Liver (tissue), 9 donors: ENCODE data around the gene ATXN1. TPM values are rescaled to one million over a fixed set of nuclear protein-coding genes. Genes with fewer than 3 reads are reported as not detected.
A peak's percentile ranks its signal among the peaks of the same experiment; 100 is the strongest.

Experiments
- DNase-seq: peaks from one replicate; pipeline ENCODE4 v3.0.0-alpha.2; 2017; ENCODE audit warnings: low spot score
- H3K27ac ChIP-seq, 2 donors: one replicate each; pipeline ENCODE4 v1.7.0; 2013; ENCODE audit warnings: inconsistent platforms in 2 of 2, low read length in 2 of 2, control low read depth in 1 of 2, low read depth in 1 of 2, mild to moderate bottlenecking in 1 of 2
- H3K27me3 ChIP-seq, 4 donors: one replicate each; pipeline versions ENCODE4 v1.6.1 to v1.7.0; 2013; ENCODE audit warnings: low read length in 3 of 4, inconsistent platforms in 1 of 4, mild to moderate bottlenecking in 1 of 4, moderate library complexity in 1 of 4; ENCODE audit not compliant: control insufficient read depth in 4 of 4, insufficient read depth in 4 of 4
- H3K36me3 ChIP-seq, 4 donors: one replicate each; pipeline versions ENCODE4 v1.6.1 to v1.7.0; 2013; ENCODE audit warnings: low read length in 3 of 4, mild to moderate bottlenecking in 3 of 4, low read depth in 1 of 4, moderate library complexity in 1 of 4; ENCODE audit not compliant: control insufficient read depth in 4 of 4, insufficient read depth in 3 of 4
- H3K4me1 ChIP-seq, 4 donors: one replicate each; pipeline versions ENCODE4 v1.6.1 to v1.7.0; 2013; ENCODE audit warnings: low read length in 3 of 4, mild to moderate bottlenecking in 3 of 4, moderate library complexity in 1 of 4; ENCODE audit not compliant: control insufficient read depth in 4 of 4, insufficient read depth in 4 of 4
- H3K4me3 ChIP-seq, 3 donors: one replicate each; pipeline versions ENCODE4 v1.6.1 to v1.7.0; 2013; ENCODE audit warnings: low read length in 3 of 3, control low read depth in 1 of 3, low read depth in 1 of 3, mild to moderate bottlenecking in 1 of 3
- H3K9ac ChIP-seq, 2 donors: one replicate each; pipeline ENCODE4 v1.7.0; 2013; ENCODE audit warnings: low read length in 2 of 2, mild to moderate bottlenecking in 2 of 2, moderate library complexity in 2 of 2, control low read depth in 1 of 2, low read depth in 1 of 2
- H3K9me3 ChIP-seq, 4 donors: one replicate each; pipeline versions ENCODE4 v1.6.1 to v1.7.0; 2013; ENCODE audit warnings: low read length in 3 of 4; ENCODE audit not compliant: control insufficient read depth in 4 of 4
- EGR1 ChIP-seq, 2 donors: IDR thresholded peaks; 2 replicates each; pipeline ENCODE4 v1.6.1; 2016 to 2018; ENCODE audit warnings: antibody characterized with exemption in 2 of 2, low read depth in 2 of 2
- FOXA1 ChIP-seq: IDR thresholded peaks from 2 replicates; pipeline ENCODE4 v1.6.1; 2016; ENCODE audit warnings: antibody characterized with exemption
- FOXA2 ChIP-seq: IDR thresholded peaks from 2 replicates; pipeline ENCODE4 v1.6.1; 2016; ENCODE audit warnings: antibody characterized with exemption
- HNF4A ChIP-seq, 2 donors: conservative IDR thresholded peaks; 2 replicates each; pipeline ENCODE4 v1.6.1; 2016; ENCODE audit warnings: antibody characterized with exemption in 2 of 2, mild to moderate bottlenecking in 2 of 2
- HNF4G ChIP-seq: IDR thresholded peaks from 2 replicates; pipeline ENCODE4 v1.6.1; 2016; ENCODE audit warnings: antibody characterized with exemption
- JUND ChIP-seq, 2 donors: IDR thresholded peaks; 2 replicates each; pipeline ENCODE4 v1.6.1; 2016; ENCODE audit warnings: antibody characterized with exemption in 2 of 2
- MAX ChIP-seq: IDR thresholded peaks from 2 replicates; pipeline ENCODE4 v1.6.1; 2016; ENCODE audit warnings: antibody characterized with exemption
- RAD21 ChIP-seq, 2 donors: IDR thresholded peaks; 2 replicates each; pipeline ENCODE4 v1.6.1; 2016; ENCODE audit warnings: antibody characterized with exemption in 2 of 2, mild to moderate bottlenecking in 2 of 2
- RXRA ChIP-seq, 2 donors: IDR thresholded peaks; 2 replicates each; pipeline ENCODE4 v1.6.1; 2017 to 2018; ENCODE audit warnings: antibody characterized with exemption in 2 of 2, mild to moderate bottlenecking in 1 of 2
- SP1 ChIP-seq: IDR thresholded peaks from 2 replicates; pipeline ENCODE4 v1.6.1; 2018; ENCODE audit warnings: antibody characterized with exemption, mild to moderate bottlenecking
- TAF1 ChIP-seq: conservative IDR thresholded peaks from 2 replicates; pipeline ENCODE4 v1.6.1; 2016; ENCODE audit warnings: antibody characterized with exemption, mild to moderate bottlenecking
- YY1 ChIP-seq: IDR thresholded peaks from 2 replicates; pipeline ENCODE4 v1.6.1; 2016; ENCODE audit warnings: antibody characterized with exemption, mild to moderate bottlenecking
- WGBS: extraction: QIAGEN DNeasy Blood & Tissue Kit; methylation state at CpG from one replicate; pipeline ENCODE4 v1.1.7; 2013; 5-methylcytosine and 5-hydroxymethylcytosine counted together
- polyA plus RNA-seq, 2 donors: library from polyadenylated mRNA; stranded (reverse) in 1 of 2; unstranded in 1 of 2; fragments of 200-250 nt in 1 of 2; fragments of >200 nt in 1 of 2; fragmentation: Nextera tagmentation in 1 of 2; extraction: Ambion mirVana in 1 of 2; gene quantifications; one replicate each; pipeline versions ENCODE4 v1.2.1 to v1.2.3, GENCODE V29; 2013 to 2015
- total RNA-seq, 2 donors: library from RNA; depleted of rRNA; stranded (reverse); fragments of >200 nt; gene quantifications; one replicate each; pipeline ENCODE4 v1.2.3, GENCODE V29; 2014
- TF ChIP-seq, protein P1 (sequence below): IDR thresholded peaks from 2 replicates; pipeline ENCODE4 v1.6.1; 2016; ENCODE audit warnings: antibody characterized with exemption, mild to moderate bottlenecking
- TF ChIP-seq, protein P2 (sequence below): fragments of 150-350 bp; IDR thresholded peaks from 2 replicates; pipeline ENCODE4 v1.5.1; 2017; ENCODE audit warnings: improper control_type of control experiment, low read depth, low read length; ENCODE audit not compliant: missing input control
- donor health status: healthy.
- donor health status: healthy.
- donor health status: healthy.
- donor health status: healthy.
- donor health status: healthy.

ATXN1 gene
- total and polyA plus RNA-seq, 4 donors = 4.3 to 29.7 (median 8.2) TPM

DNA sequence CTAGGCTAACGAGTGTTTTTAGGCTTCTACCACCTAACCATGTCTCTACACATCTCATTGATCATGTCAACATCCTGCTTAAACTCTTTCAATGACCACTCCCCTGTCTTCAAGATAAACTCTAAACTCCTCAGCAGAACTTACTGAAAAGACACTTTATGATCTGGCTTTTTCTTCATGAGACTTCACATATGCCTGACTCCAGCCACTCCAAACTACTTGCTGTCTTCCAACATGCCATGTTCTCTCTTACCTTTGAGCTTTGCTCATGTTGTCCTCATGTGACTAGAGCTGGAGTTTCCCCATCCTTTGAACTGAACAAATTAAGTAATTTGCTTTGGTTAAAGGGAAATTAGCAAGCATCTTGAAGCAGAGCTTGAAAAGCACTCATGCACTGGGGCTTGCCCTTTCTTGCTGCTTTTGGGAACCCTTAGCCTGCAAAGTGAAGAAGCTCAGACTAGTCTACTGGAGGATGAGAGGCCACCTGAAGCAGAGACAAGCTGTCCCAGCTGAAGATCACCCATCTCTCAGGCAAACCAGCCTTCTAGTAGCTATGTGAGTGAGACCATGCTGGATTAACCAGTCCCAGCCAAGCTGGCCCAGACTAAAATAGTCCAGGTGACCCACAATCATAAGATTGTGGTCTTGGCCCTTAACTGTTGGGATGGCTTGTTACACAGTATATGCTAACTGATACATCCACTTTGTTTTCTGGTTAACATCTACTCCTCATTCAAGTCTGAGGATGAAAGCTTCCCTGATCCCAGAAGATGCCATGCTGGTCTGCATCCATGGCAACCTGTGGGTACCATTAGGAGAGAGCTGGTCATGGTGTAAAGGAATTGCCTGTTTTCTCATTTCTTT, 287.1 kb downstream of the ATXN1 start:
- Histone ChIP-seq H3K4me1 (peaks cover 0 to 7% (median under 1%) of the 10 kb centered on the region in 4 donors), H3K27me3 (no peaks in the 10 kb centered on the region), H3K36me3 (peaks cover 0 to 2% (median 0%) of the 10 kb centered on the region in 4 donors), H3K9me3 (no peaks in the 10 kb centered on the region), H3K4me3 (no peak overlapping the region), H3K9ac (no peak overlapping the region), H3K27ac (no peak overlapping the region)
- WGBS = 94% methylated on average over 1 of the region's 1 CpG
- no peak for TF ChIP-seq SP1
- TF ChIP-seq HNF4A (conservative IDR thresholded peaks at IDR 0.05) = peak; percentile 29 to 54
- DNase-seq = no peak

- no peak overlapping the region for H3K27ac ChIP-seq
- TF ChIP-seq FOXA2 (no peak), JUND (IDR thresholded peaks at IDR 0.05) (no peak), HNF4G (no peak), FOXA1 (no peak), HNF4A (conservative IDR thresholded peaks at IDR 0.05) (no peak), TAF1 (no peak), RXRA (IDR thresholded peaks at IDR 0.05) (no peak), EGR1 (IDR thresholded peaks at IDR 0.05; ENCODE audit: low read depth in 2 of 2) (no peak), RAD21 (IDR thresholded peaks at IDR 0.05) (no peak), YY1 (no peak), MAX (no peak)
- TF ChIP-seq, protein P1, sequence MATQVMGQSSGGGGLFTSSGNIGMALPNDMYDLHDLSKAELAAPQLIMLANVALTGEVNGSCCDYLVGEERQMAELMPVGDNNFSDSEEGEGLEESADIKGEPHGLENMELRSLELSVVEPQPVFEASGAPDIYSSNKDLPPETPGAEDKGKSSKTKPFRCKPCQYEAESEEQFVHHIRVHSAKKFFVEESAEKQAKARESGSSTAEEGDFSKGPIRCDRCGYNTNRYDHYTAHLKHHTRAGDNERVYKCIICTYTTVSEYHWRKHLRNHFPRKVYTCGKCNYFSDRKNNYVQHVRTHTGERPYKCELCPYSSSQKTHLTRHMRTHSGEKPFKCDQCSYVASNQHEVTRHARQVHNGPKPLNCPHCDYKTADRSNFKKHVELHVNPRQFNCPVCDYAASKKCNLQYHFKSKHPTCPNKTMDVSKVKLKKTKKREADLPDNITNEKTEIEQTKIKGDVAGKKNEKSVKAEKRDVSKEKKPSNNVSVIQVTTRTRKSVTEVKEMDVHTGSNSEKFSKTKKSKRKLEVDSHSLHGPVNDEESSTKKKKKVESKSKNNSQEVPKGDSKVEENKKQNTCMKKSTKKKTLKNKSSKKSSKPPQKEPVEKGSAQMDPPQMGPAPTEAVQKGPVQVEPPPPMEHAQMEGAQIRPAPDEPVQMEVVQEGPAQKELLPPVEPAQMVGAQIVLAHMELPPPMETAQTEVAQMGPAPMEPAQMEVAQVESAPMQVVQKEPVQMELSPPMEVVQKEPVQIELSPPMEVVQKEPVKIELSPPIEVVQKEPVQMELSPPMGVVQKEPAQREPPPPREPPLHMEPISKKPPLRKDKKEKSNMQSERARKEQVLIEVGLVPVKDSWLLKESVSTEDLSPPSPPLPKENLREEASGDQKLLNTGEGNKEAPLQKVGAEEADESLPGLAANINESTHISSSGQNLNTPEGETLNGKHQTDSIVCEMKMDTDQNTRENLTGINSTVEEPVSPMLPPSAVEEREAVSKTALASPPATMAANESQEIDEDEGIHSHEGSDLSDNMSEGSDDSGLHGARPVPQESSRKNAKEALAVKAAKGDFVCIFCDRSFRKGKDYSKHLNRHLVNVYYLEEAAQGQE = no peak
- TF ChIP-seq, protein P2, sequence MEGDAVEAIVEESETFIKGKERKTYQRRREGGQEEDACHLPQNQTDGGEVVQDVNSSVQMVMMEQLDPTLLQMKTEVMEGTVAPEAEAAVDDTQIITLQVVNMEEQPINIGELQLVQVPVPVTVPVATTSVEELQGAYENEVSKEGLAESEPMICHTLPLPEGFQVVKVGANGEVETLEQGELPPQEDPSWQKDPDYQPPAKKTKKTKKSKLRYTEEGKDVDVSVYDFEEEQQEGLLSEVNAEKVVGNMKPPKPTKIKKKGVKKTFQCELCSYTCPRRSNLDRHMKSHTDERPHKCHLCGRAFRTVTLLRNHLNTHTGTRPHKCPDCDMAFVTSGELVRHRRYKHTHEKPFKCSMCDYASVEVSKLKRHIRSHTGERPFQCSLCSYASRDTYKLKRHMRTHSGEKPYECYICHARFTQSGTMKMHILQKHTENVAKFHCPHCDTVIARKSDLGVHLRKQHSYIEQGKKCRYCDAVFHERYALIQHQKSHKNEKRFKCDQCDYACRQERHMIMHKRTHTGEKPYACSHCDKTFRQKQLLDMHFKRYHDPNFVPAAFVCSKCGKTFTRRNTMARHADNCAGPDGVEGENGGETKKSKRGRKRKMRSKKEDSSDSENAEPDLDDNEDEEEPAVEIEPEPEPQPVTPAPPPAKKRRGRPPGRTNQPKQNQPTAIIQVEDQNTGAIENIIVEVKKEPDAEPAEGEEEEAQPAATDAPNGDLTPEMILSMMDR = no peak
Observed at GRCh38 chr6:16473184-16473907, 287.9 kb downstream of the ATXN1 start.

More at GRCh38 chr6:16473184-16473907, 287.9 kb downstream of the ATXN1 start:
- Histone ChIP-seq H3K4me3 (no peak overlapping the region), H3K4me1 (peaks cover 0 to 7% (median under 1%) of the 10 kb centered on the region in 4 donors), H3K9me3 (no peaks in the 10 kb centered on the region), H3K9ac (no peak overlapping the region), H3K36me3 (peaks cover 0 to 2% (median 0%) of the 10 kb centered on the region in 4 donors), H3K27me3 (no peaks in the 10 kb centered on the region)
- no peak for DNase-seq
- WGBS = 89% methylated on average over 10 of the region's 10 CpGs
